GM18498 (cell line): ENCODE data around the gene ITGA5.
"Not testable (repeated sequence)": the region's sequence is repeated elsewhere in the genome, so short reads cannot be mapped to it uniquely, and the experiment has no call there.

Experiments used
- ATAC-seq: cut with Tn5 transposase; IDR thresholded peaks from one replicate; pipeline ENCODE4 v1.9.1; 2021; ENCODE audit warnings: mild to moderate bottlenecking, moderate library complexity; ENCODE audit not compliant: unreplicated experiment

The ITGA5 gene

GRCh38 chr12:54356228-54356627, 62.8 kb downstream of the ITGA5 start:
- no peak for ATAC-seq

- ATAC-seq = no peak
Observed at GRCh38 chr12:54355104-54355815, 63.8 kb downstream of the ITGA5 start.

- not testable (repeated sequence) for ATAC-seq
Observed at GRCh38 chr12:54354271-54354670, 64.8 kb downstream of the ITGA5 start.

GRCh38 chr12:54352891-54353874, 65.9 kb downstream of the ITGA5 start:
- no peak for ATAC-seq

GRCh38 chr12:54352022-54352531, 67.0 kb downstream of the ITGA5 start:
- no peak for ATAC-seq

- no peak for ATAC-seq
Observed at GRCh38 chr12:54351341-54351740, 67.7 kb downstream of the ITGA5 start.

- ATAC-seq = no peak
Observed at GRCh38 chr12:54350743-54351142, 68.3 kb downstream of the ITGA5 start.

GRCh38 chr12:54349679-54350078, 69.4 kb downstream of the ITGA5 start:
- no peak for ATAC-seq

- no peak for ATAC-seq
Observed at GRCh38 chr12:54349036-54349435, 70.0 kb downstream of the ITGA5 start.
